ENCODE measurements around the gene HOXD3. TPM values are rescaled to one million over a fixed set of nuclear protein-coding genes. Genes with fewer than 3 reads are reported as not detected.

The HOXD3 gene
- total and polyA plus RNA-seq, 2 experiments from 2014 or later: 2.3 to 3.2 TPM

DNA sequence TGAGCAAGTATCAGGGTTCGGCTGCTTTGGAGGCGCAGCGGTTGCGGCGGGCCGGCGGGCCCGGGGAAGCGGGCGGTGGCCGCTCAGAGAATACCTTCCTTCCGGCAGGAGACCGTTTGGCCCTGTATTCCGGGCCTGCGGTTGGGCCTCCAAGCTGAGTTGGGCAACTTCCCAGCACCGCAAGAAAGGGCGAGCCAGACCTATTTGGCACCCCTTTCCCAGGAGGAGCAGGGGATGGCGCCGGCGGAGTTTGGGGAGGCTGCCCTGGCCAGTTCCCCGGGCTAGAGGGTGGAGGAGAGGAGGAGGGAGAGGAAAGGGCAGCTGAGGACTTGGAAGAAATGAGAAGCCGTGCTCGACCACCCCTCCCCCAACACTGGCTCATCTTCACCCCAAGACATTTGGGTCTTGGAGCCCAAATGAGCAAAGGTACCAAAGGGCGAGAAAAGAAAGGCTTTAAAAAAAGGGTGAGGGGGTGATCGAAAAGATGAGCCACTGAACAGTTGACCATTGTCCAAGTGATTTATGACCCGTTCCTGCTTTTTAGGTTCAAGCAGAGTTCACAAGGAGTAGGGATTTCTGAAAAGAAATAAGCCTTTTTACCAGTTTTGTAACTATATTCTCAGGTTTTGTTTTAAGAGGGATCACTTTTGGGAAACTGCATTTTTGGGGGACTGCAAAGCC lies 8.4 kb downstream of the HOXD3 start:
- Histone ChIP-seq H2AFZ (no peak overlapping the region), H3K9me2 (ENCODE audit: insufficient read depth) (no peaks in the 10 kb centered on the region), H3K27ac (no peak overlapping the region), H3K4me1 (ENCODE audit: insufficient read depth) (peaks cover 8% of the 10 kb centered on the region; the same call in 1 of the 2 replicates), H4K20me1 (ENCODE audit: insufficient read depth) (no peaks in the 10 kb centered on the region), H3K36me3 (ENCODE audit: low read depth) (no peaks in the 10 kb centered on the region), H3K27me3 (replicated peaks; ENCODE audit: insufficient read depth) (no peaks in the 10 kb centered on the region), H3K4me2 (ENCODE audit: unreplicated experiment) (no peak overlapping the region), H3K79me2 (ENCODE audit: insufficient read depth) (no peaks in the 10 kb centered on the region), H3F3A (ENCODE audit: insufficient read depth) (0 out of 2 replicates have a peak, but pooled peaks cover 13% of the 10 kb centered on the region), H3K9me3 (ENCODE audit: low read depth) (no peaks in the 10 kb centered on the region), H3K9ac (no peak overlapping the region), H3K4me3 (no peak overlapping the region)
- no peak for DNase-seq
- in situ Hi-C loops (cut with MboI): no loop called here
- TF ChIP-seq EZH2phosphoT487 (IDR thresholded peaks at IDR 0.05; ENCODE audit: insufficient read depth, low read depth) (no peak), EZH2 (IDR thresholded peaks at IDR 0.05; ENCODE audit: insufficient read depth, poor library complexity, severe bottlenecking) (no peak)
- WGBS, 2 experiments (ENCODE audit: low coverage in 1 of 2, low lambda C conversion rate in 2 of 2, missing lambda C conversion rate in 2 of 2): 91 to 92% methylated on average over 26 of the region's 26 CpGs

DNA sequence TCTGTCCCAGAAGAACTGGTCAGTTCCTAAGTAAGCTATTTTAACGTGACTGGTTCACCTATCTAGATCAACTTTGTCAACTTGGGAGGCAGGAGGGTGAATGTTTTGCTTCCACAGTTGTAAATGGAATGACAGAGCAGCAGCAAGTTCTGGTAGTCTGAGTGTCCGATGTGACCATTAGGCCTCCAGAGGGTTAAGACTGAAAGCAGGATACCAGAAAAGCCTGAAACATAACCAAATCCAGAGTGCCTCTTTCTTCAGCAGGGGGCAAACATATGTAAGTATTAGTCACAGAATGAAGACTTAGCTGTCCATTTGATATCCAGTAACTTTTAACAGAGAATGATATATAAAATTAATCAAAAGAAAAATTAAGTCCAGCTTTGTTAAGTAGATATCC lies 9.2 kb downstream of the HOXD3 start:
- H3F3A ChIP-seq (ENCODE audit: insufficient read depth): 0 out of 2 replicates have a peak, but pooled peaks cover 13% of the 10 kb centered on the region
- H3K4me2 ChIP-seq (ENCODE audit: unreplicated experiment): no peak overlapping the region
- no peak overlapping the region for H3K4me3 ChIP-seq
- 74 to 78% methylated on average over 2 of the region's 2 CpGs for WGBS, 2 experiments (ENCODE audit: low coverage in 1 of 2, low lambda C conversion rate in 2 of 2, missing lambda C conversion rate in 2 of 2)
- peaks cover 8% of the 10 kb centered on the region; the same call in 1 of the 2 replicates for H3K4me1 ChIP-seq (ENCODE audit: insufficient read depth)
- TF ChIP-seq EZH2 (IDR thresholded peaks at IDR 0.05; ENCODE audit: insufficient read depth, poor library complexity, severe bottlenecking) (no peak), EZH2phosphoT487 (IDR thresholded peaks at IDR 0.05; ENCODE audit: insufficient read depth, low read depth) (no peak)
- no peaks in the 10 kb centered on the region for H3K27me3 ChIP-seq (replicated peaks; ENCODE audit: insufficient read depth)
- no peaks in the 10 kb centered on the region for H3K9me3 ChIP-seq (ENCODE audit: low read depth)
- H2AFZ ChIP-seq: no peak overlapping the region
- DNase-seq: no peak
- H3K9me2 ChIP-seq (ENCODE audit: insufficient read depth): no peaks in the 10 kb centered on the region
- H3K79me2 ChIP-seq (ENCODE audit: insufficient read depth): no peaks in the 10 kb centered on the region
- no peaks in the 10 kb centered on the region for H4K20me1 ChIP-seq (ENCODE audit: insufficient read depth)
- no peaks in the 10 kb centered on the region for H3K36me3 ChIP-seq (ENCODE audit: low read depth)
- H3K9ac ChIP-seq: no peak overlapping the region
- in situ Hi-C loops (cut with MboI): no loop called here
- H3K27ac ChIP-seq: no peak overlapping the region

DNA sequence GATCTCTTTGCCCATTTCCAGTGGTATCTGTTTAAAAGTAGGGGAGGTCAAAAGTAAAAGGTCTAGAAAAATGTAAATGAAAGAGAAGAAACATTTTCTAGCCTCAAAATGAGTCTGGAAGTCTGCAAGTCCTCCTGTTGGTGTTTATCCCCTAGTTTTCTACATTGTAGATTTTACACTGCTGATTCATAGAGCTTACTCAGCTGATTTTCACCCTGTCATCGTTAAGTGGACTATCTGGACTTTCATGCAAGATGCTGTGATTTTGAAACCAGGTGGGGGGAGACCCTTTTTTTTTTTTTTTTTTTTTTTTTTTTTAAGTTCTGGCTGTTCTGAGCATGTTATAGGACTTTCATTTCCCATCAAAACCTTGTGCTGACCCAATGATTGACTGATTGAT lies 10.3 kb downstream of the HOXD3 start:
- Histone ChIP-seq H3K4me1 (ENCODE audit: insufficient read depth) (peaks cover 8% of the 10 kb centered on the region; the same call in 1 of the 2 replicates), H3K27me3 (replicated peaks; ENCODE audit: insufficient read depth) (no peaks in the 10 kb centered on the region), H2AFZ (no peak overlapping the region), H3K9ac (no peak overlapping the region), H3K9me2 (ENCODE audit: insufficient read depth) (no peaks in the 10 kb centered on the region), H3K36me3 (ENCODE audit: low read depth) (0 out of 2 replicates have a peak, but pooled peaks cover under 1% of the 10 kb centered on the region), H3K9me3 (ENCODE audit: low read depth) (no peaks in the 10 kb centered on the region), H3K79me2 (ENCODE audit: insufficient read depth) (no peaks in the 10 kb centered on the region), H3K4me3 (no peak overlapping the region), H3K27ac (no peak overlapping the region), H3K4me2 (ENCODE audit: unreplicated experiment) (no peak overlapping the region), H3F3A (ENCODE audit: insufficient read depth) (0 out of 2 replicates have a peak, but pooled peaks cover 8% of the 10 kb centered on the region), H4K20me1 (ENCODE audit: insufficient read depth) (no peaks in the 10 kb centered on the region)
- TF ChIP-seq EZH2phosphoT487 (IDR thresholded peaks at IDR 0.05; ENCODE audit: insufficient read depth, low read depth) (no peak), EZH2 (IDR thresholded peaks at IDR 0.05; ENCODE audit: insufficient read depth, poor library complexity, severe bottlenecking) (no peak)
- peak; percentile 60 for DNase-seq
- in situ Hi-C loops (cut with MboI): no loop called here
- 5 to 6% methylated on average over 1 of the region's 1 CpG for WGBS, 2 experiments (ENCODE audit: low coverage in 1 of 2, low lambda C conversion rate in 2 of 2, missing lambda C conversion rate in 2 of 2)

GRCh38 chr2:176169181-176169580 lies 12.1 kb downstream of the HOXD3 start:
- no peaks in the 10 kb centered on the region for H3K27me3 ChIP-seq (replicated peaks; ENCODE audit: insufficient read depth)
- no peak for DNase-seq

More at GRCh38 chr2:176169181-176169580, 12.1 kb downstream of the HOXD3 start:
- H3F3A ChIP-seq (ENCODE audit: insufficient read depth): 0 out of 2 replicates have a peak, but pooled peaks cover 8% of the 10 kb centered on the region
- no peak overlapping the region for H3K27ac ChIP-seq
- H3K9me2 ChIP-seq (ENCODE audit: insufficient read depth): no peaks in the 10 kb centered on the region
- H4K20me1 ChIP-seq (ENCODE audit: insufficient read depth): no peaks in the 10 kb centered on the region
- no peak overlapping the region for H2AFZ ChIP-seq
- no peak for TF ChIP-seq EZH2 (IDR thresholded peaks at IDR 0.05; ENCODE audit: insufficient read depth, poor library complexity, severe bottlenecking)
- no peak for TF ChIP-seq EZH2phosphoT487 (IDR thresholded peaks at IDR 0.05; ENCODE audit: insufficient read depth, low read depth)
- 0 out of 2 replicates have a peak, but pooled peaks cover 4% of the 10 kb centered on the region for H3K36me3 ChIP-seq (ENCODE audit: low read depth)
- in situ Hi-C loops (cut with MboI): no loop called here
- H3K79me2 ChIP-seq (ENCODE audit: insufficient read depth): no peaks in the 10 kb centered on the region
- H3K4me1 ChIP-seq (ENCODE audit: insufficient read depth): peaks cover 8% of the 10 kb centered on the region; the same call in 1 of the 2 replicates
- WGBS, 2 experiments (ENCODE audit: low coverage in 1 of 2, low lambda C conversion rate in 2 of 2, missing lambda C conversion rate in 2 of 2): 84 to 87% methylated on average over 5 of the region's 5 CpGs
- no peak overlapping the region for H3K9ac ChIP-seq
- no peak overlapping the region for H3K4me3 ChIP-seq
- H3K4me2 ChIP-seq (ENCODE audit: unreplicated experiment): no peak overlapping the region
- H3K9me3 ChIP-seq (ENCODE audit: low read depth): no peaks in the 10 kb centered on the region

Measured in GM23248 (cell line).